Astrocyte of the spinal cord (primary cell): ENCODE data around the gene S100A7.

ENCODE experiments used
- DNase-seq: peaks from one replicate; pipeline ENCODE4 v3.0.0; 2011; ENCODE audit warnings: low read depth, low spot score
- H3K4me3 ChIP-seq: 2 replicates; pipeline ENCODE4 v1.5.1; 2011; ENCODE audit warnings: low read depth, mild to moderate bottlenecking, low read length, moderate library complexity
- CTCF ChIP-seq: IDR thresholded peaks from 2 replicates; pipeline ENCODE4 v1.5.1; 2012; ENCODE audit warnings: low read depth, mild to moderate bottlenecking, low read length, inconsistent platforms
- in situ Hi-C: cut with HindIII; loops from 2 replicates; pipeline ENCODE4 v1.10.0; 2017; ENCODE audit warnings: low sequenced_read_pairs

Gene S100A7

GRCh38 chr1:153490272-153491051 lies 30.0 kb upstream of the S100A7 start:
- H3K4me3 ChIP-seq: no peak overlapping the region
- in situ Hi-C loops: loop anchor here (10.0 kb wide), 1 partner anchor 136 kb away; the partner anchor contains the start of gene S100A9
- no peak for TF ChIP-seq CTCF
- DNase-seq: peak; percentile 94

GRCh38 chr1:153488731-153489130 lies 28.3 kb upstream of the S100A7 start:
- in situ Hi-C loops: no loop called here
- no peak for TF ChIP-seq CTCF
- no peak overlapping the region for H3K4me3 ChIP-seq
- DNase-seq: no peak

GRCh38 chr1:153487707-153488106 lies 27.3 kb upstream of the S100A7 start:
- TF ChIP-seq CTCF: no peak
- in situ Hi-C loops: no loop called here
- DNase-seq: no peak
- H3K4me3 ChIP-seq: no peak overlapping the region

GRCh38 chr1:153485863-153486262 lies 25.4 kb upstream of the S100A7 start:
- no peak for TF ChIP-seq CTCF
- peak; percentile 14 for DNase-seq
- in situ Hi-C loops: no loop called here
- H3K4me3 ChIP-seq: no peak overlapping the region

- in situ Hi-C loops: no loop called here
- no peak for DNase-seq
- H3K4me3 ChIP-seq: no peak overlapping the region
- no peak for TF ChIP-seq CTCF
Observed at GRCh38 chr1:153483776-153484175, 23.3 kb upstream of the S100A7 start.

GRCh38 chr1:153481124-153481523 lies 20.7 kb upstream of the S100A7 start:
- H3K4me3 ChIP-seq: no peak overlapping the region
- no peak for TF ChIP-seq CTCF
- in situ Hi-C loops: no loop called here
- no peak for DNase-seq
